GM12878 (cell line): ENCODE results near the gene CYP4F3. TPM values are rescaled to one million over a fixed set of nuclear protein-coding genes. Genes with fewer than 3 reads are reported as not detected.

ENCODE experiments used
- ATAC-seq: fragments of 200-7000 bp; cut with Tn5 transposase; 3 replicates; pipeline ENCODE4 v1.9.1; 2020; ENCODE audit warnings: mild to moderate bottlenecking, moderate library complexity
- BruUV-seq: library from RNA; stranded (reverse); fragments of 400-500 nt; replicated peaks from 2 replicates; lab custom pipeline; 2021; lab: Mats Ljungman, UMichigan
- CTCF ChIA-PET: fragments of 300-600 bp; sonication (Branson Sonifier 250); formaldehyde crosslinking; extraction: SDS; loops from one replicate; lab custom pipeline; 2021; ENCODE audit warnings: inconsistent platforms; lab: Yijun Ruan, JAX
- POLR2A ChIA-PET: fragments of 350-600 bp; formaldehyde crosslinking; extraction: SDS; loops from one replicate; lab custom pipeline; 2021; ENCODE audit warnings: inconsistent platforms; lab: Charles Lee
- RAD21 ChIA-PET: fragments of 300-600 bp; sonication (Branson Sonifier 250); formaldehyde crosslinking; loops from one replicate; lab custom pipeline; 2023; ENCODE audit warnings: antibody characterized with exemption; ENCODE audit not compliant: unreplicated experiment; lab: Charles Lee
- SMC1A ChIA-PET: fragments of 300-600 bp; sonication (Branson Sonifier 250); formaldehyde crosslinking; loops from one replicate; lab custom pipeline; 2023; ENCODE audit not compliant: unreplicated experiment, uncharacterized antibody; lab: Charles Lee
- DNase-seq: peaks from one replicate; pipeline ENCODE4 v3.0.0-alpha.2; 2011; ENCODE audit warnings: low read depth, low spot score
- FAIRE-seq: peaks from 3 replicates; lab custom pipeline; 2011; peaks lifted over from hg19 to GRCh38; lab: Jason Lieb, UNC
- H2AFZ ChIP-seq: 2 replicates; pipeline ENCODE4 v1.6.0; 2011; ENCODE audit warnings: low read depth, low read length, control low read depth; ENCODE audit not compliant: control insufficient read depth
- H3K27ac ChIP-seq: 2 replicates; pipeline ENCODE4 v1.5.1; 2011; ENCODE audit warnings: control low read depth; ENCODE audit not compliant: control insufficient read depth, insufficient read depth
- H3K27me3 ChIP-seq, 2 experiments: replicated peaks in 1 of 2; 2 replicates each; pipeline versions ENCODE4 v1.6.0 to v1.6.1; 2011; ENCODE audit warnings: low read length in 1 of 2; ENCODE audit not compliant: control insufficient read depth in 2 of 2, insufficient read depth in 2 of 2
- H3K36me3 ChIP-seq, 2 experiments: 2 replicates each; pipeline ENCODE4 v1.5.1; 2011; ENCODE audit warnings: low read length in 1 of 2; ENCODE audit not compliant: control insufficient read depth in 2 of 2, insufficient read depth in 2 of 2
- H3K4me1 ChIP-seq: 2 replicates; pipeline ENCODE4 v1.6.1; 2011; ENCODE audit warnings: mild to moderate bottlenecking, low read length, moderate library complexity, mixed read lengths; ENCODE audit not compliant: control insufficient read depth, insufficient read depth
- H3K4me2 ChIP-seq: 2 replicates; pipeline ENCODE4 v1.6.0; 2011; ENCODE audit warnings: control low read depth; ENCODE audit not compliant: control insufficient read depth, insufficient read depth
- H3K4me3 ChIP-seq: fragments of 200-600 bp; sonication (generic); 2 replicates; pipeline ENCODE4 v1.5.1; 2016
- H3K79me2 ChIP-seq: 2 replicates; pipeline ENCODE4 v1.6.0; 2011; ENCODE audit warnings: low read length; ENCODE audit not compliant: control insufficient read depth, insufficient read depth
- H3K9ac ChIP-seq: 2 replicates; pipeline ENCODE4 v1.8.0; 2011; ENCODE audit warnings: low read length, control low read depth, mixed read lengths; ENCODE audit not compliant: control insufficient read depth, insufficient read depth
- H3K9me3 ChIP-seq: replicated peaks from 3 replicates; pipeline ENCODE4 v1.5.1; 2011; ENCODE audit warnings: mild to moderate bottlenecking, low read length; ENCODE audit not compliant: control insufficient read depth, insufficient read depth
- H4K20me1 ChIP-seq: 2 replicates; pipeline ENCODE4 v1.6.0; 2011; ENCODE audit not compliant: control insufficient read depth, insufficient read depth
- KLF5 ChIP-seq: fragments of 450-650 bp; IDR thresholded peaks from 2 replicates; pipeline ENCODE4 v1.6.1; 2014; ENCODE audit warnings: mild to moderate bottlenecking; ENCODE audit not compliant: partially characterized antibody
- WGBS: methylation state at CpG from one replicate; pipeline ENCODE4 v1.1.6; 2016; ENCODE audit warnings: low lambda C conversion rate; ENCODE audit not compliant: insufficient replicate concordance, insufficient coverage; ENCODE audit errors: missing lambda C conversion rate; 5-methylcytosine and 5-hydroxymethylcytosine counted together
- in situ Hi-C: fragments of 300-500 bp; cut with MboI; formaldehyde crosslinking; loops from 9 replicates; pipeline ENCODE4 v1.14.3; 2018; ENCODE audit warnings: mixed read lengths
- intact Hi-C: fragments of 100-400 bp; cut with micrococcal nuclease; formaldehyde crosslinking; loops from one replicate; pipeline ENCODE4 v1.14.2; 2022; ENCODE audit not compliant: unreplicated experiment
- polyA plus RNA-seq, 11 experiments: library from polyadenylated mRNA; depleted of rRNA in 4 of 11; unstranded in 6 of 11; stranded (reverse) in 5 of 11; fragments of >200 nt; fragmentation: Nextera tagmentation in 4 of 11; fragmentation: Illumina TruSeq in 1 of 11; extraction: Ambion mirVana in 4 of 11; extraction: Trizol in 1 of 11; gene quantifications; 1 replicate in 1 of 11; 2 replicates in 10 of 11; pipeline versions ENCODE4 v1.2.1 to v1.2.3, GENCODE V29; 2011 to 2016; ENCODE audit warnings: inconsistent platforms in 2 of 11, missing spikeins in 2 of 11, low read depth in 1 of 11
- small RNA-seq: library from RNA; depleted of rRNA; stranded (forward); fragments of <200 nt; gene quantifications from one replicate; pipeline ENCODE3, GENCODE V24; 2014
- total RNA-seq, 4 experiments: library from RNA; depleted of rRNA in 3 of 4; stranded (reverse); fragments of >200 nt in 3 of 4; fragmentation: Illumina TruSeq in 1 of 4; extraction: Trizol in 1 of 4; gene quantifications; 2 replicates each; pipeline versions ENCODE4 v1.2.1 to v1.2.3, GENCODE V29; 2013 to 2021
- TF ChIP-seq, protein P1 (sequence below), 3 experiments: IDR thresholded peaks in 2 of 3; conservative IDR thresholded peaks in 1 of 3; 2 replicates each; pipeline ENCODE4 v1.5.1; 2011; ENCODE audit warnings: low read depth in 3 of 3, low read length in 3 of 3, mild to moderate bottlenecking in 3 of 3, control low read depth in 2 of 3, moderate library complexity in 2 of 3, inconsistent platforms in 1 of 3, mixed read lengths in 1 of 3; ENCODE audit not compliant: control insufficient read depth in 2 of 3, insufficient read depth in 1 of 3; ENCODE audit errors: extremely low read depth in 1 of 3

CYP4F3 gene
- total and polyA plus RNA-seq, 10 of the 15 experiments (the other 5 are each of a cell fraction or from before 2014, with no cell fraction given), result 0.08 to 4.7 (median 1.2) TPM

- DNase-seq (no peak), FAIRE-seq (no peak), ATAC-seq (no peak)
- no peaks in the 10 kb centered on the region for H3K4me1 ChIP-seq
- H3K27me3 ChIP-seq, result no peaks in the 10 kb centered on the region
- no peak for TF ChIP-seq KLF5
- TF ChIP-seq, protein P1, sequence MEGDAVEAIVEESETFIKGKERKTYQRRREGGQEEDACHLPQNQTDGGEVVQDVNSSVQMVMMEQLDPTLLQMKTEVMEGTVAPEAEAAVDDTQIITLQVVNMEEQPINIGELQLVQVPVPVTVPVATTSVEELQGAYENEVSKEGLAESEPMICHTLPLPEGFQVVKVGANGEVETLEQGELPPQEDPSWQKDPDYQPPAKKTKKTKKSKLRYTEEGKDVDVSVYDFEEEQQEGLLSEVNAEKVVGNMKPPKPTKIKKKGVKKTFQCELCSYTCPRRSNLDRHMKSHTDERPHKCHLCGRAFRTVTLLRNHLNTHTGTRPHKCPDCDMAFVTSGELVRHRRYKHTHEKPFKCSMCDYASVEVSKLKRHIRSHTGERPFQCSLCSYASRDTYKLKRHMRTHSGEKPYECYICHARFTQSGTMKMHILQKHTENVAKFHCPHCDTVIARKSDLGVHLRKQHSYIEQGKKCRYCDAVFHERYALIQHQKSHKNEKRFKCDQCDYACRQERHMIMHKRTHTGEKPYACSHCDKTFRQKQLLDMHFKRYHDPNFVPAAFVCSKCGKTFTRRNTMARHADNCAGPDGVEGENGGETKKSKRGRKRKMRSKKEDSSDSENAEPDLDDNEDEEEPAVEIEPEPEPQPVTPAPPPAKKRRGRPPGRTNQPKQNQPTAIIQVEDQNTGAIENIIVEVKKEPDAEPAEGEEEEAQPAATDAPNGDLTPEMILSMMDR (IDR thresholded peaks at IDR 0.05 in 2 of 3, conservative IDR thresholded peaks at IDR 0.05 in 1 of 3; ENCODE audit: control insufficient read depth in 2 of 3, extremely low read depth in 1 of 3, insufficient read depth in 1 of 3, low read depth in 3 of 3, low read length in 3 of 3), result peak in 1 of 3 experiments; percentile 14; a peak in 1 of 6 replicates
- intact Hi-C loops, result no loop called here
- H3K4me2 ChIP-seq, result no peak overlapping the region
- ChIA-PET CTCF (no interaction called here), POLR2A (no interaction called here), RAD21 (no interaction called here), SMC1A (no interaction called here)
- in situ Hi-C loops, result no loop called here
- H4K20me1 ChIP-seq, result no peaks in the 10 kb centered on the region
- H2AFZ ChIP-seq, result no peak overlapping the region
- H3K27ac ChIP-seq, result no peak overlapping the region
- H3K79me2 ChIP-seq, result no peaks in the 10 kb centered on the region
- no peaks in the 10 kb centered on the region for H3K36me3 ChIP-seq
- no peaks in the 10 kb centered on the region for H3K9me3 ChIP-seq
- no TSS peak for BruUV-seq
- H3K4me3 ChIP-seq, result no peak overlapping the region
- no peak overlapping the region for H3K9ac ChIP-seq
- 0% methylated on average over 7 of the region's 7 CpGs for whole genome bisulfite sequencing
Observed at GRCh38 chr19:15702534-15702930, 61.8 kb downstream of the CYP4F3 start.

Small RNAs within 50 kb of the gene (small RNA-seq; reads per million reads assigned to genes)
- not detected for gene AD000091.1

Other genes with a start within 250 kb of the CYP4F3 start
Only the 7 nearest of the 11 such genes appear.
- 0.40 and 0.44 TPM in 2 replicates for gene PGLYRP2, start 161.4 kb upstream of the CYP4F3 start, total RNA-seq (2014; rRNA removed)
- not detected in 2 replicates for gene PGLYRP2, start 161.4 kb upstream of the CYP4F3 start, total RNA-seq (2014; rRNA removed; fragmentation: Illumina TruSeq; extraction: Trizol)
- gene PGLYRP2, start 161.4 kb upstream of the CYP4F3 start, total RNA-seq (2021), result 0.26 and 0.37 TPM in 2 replicates
- gene PGLYRP2, start 161.4 kb upstream of the CYP4F3 start, polyA plus RNA-seq (2011; rRNA removed), result 0.09 and 0.48 TPM in 2 replicates
- gene PGLYRP2, start 161.4 kb upstream of the CYP4F3 start, polyA plus RNA-seq (2014; fragmentation: Illumina TruSeq; extraction: Trizol), result not detected in 2 replicates
- gene PGLYRP2, start 161.4 kb upstream of the CYP4F3 start, polyA plus RNA-seq (2014; fragmentation: Nextera tagmentation; extraction: Ambion mirVana), result not detected
- gene PGLYRP2, start 161.4 kb upstream of the CYP4F3 start, polyA plus RNA-seq (2014; rRNA removed), result 0.15 and 0.60 TPM in 2 replicates
- under 1 TPM in 1 of 2 experiments, not detected in 1; 0.16 TPM for gene PGLYRP2, start 161.4 kb upstream of the CYP4F3 start, polyA plus RNA-seq (2016; fragmentation: Nextera tagmentation; extraction: Ambion mirVana)
- not detected in 2 replicates for gene CYP4F22, start 132.4 kb upstream of the CYP4F3 start, total RNA-seq (2014; rRNA removed)
- not detected in 2 replicates for gene CYP4F22, start 132.4 kb upstream of the CYP4F3 start, total RNA-seq (2014; rRNA removed; fragmentation: Illumina TruSeq; extraction: Trizol)
- not detected in 2 replicates for gene CYP4F22, start 132.4 kb upstream of the CYP4F3 start, total RNA-seq (2021)
- not detected in 2 replicates for gene CYP4F22, start 132.4 kb upstream of the CYP4F3 start, polyA plus RNA-seq (2011; rRNA removed)
- not detected in 2 replicates for gene CYP4F22, start 132.4 kb upstream of the CYP4F3 start, polyA plus RNA-seq (2014; fragmentation: Illumina TruSeq; extraction: Trizol)
- not detected for gene CYP4F22, start 132.4 kb upstream of the CYP4F3 start, polyA plus RNA-seq (2014; fragmentation: Nextera tagmentation; extraction: Ambion mirVana)
- 0.03 TPM in 1 of 2 replicates, not detected in the other for gene CYP4F22, start 132.4 kb upstream of the CYP4F3 start, polyA plus RNA-seq (2014; rRNA removed)
- not detected for gene CYP4F22, start 132.4 kb upstream of the CYP4F3 start, polyA plus RNA-seq (2016; fragmentation: Nextera tagmentation; extraction: Ambion mirVana)
- not detected in 2 replicates for gene CYP4F8, start 25.7 kb upstream of the CYP4F3 start, total RNA-seq (2014; rRNA removed)
- gene CYP4F8, start 25.7 kb upstream of the CYP4F3 start, total RNA-seq (2014; rRNA removed; fragmentation: Illumina TruSeq; extraction: Trizol), result not detected in 2 replicates
- gene CYP4F8, start 25.7 kb upstream of the CYP4F3 start, total RNA-seq (2021), result not detected in 2 replicates
- not detected in 2 replicates for gene CYP4F8, start 25.7 kb upstream of the CYP4F3 start, polyA plus RNA-seq (2011; rRNA removed)
- gene CYP4F8, start 25.7 kb upstream of the CYP4F3 start, polyA plus RNA-seq (2014; fragmentation: Illumina TruSeq; extraction: Trizol), result not detected in 2 replicates
- gene CYP4F8, start 25.7 kb upstream of the CYP4F3 start, polyA plus RNA-seq (2014; fragmentation: Nextera tagmentation; extraction: Ambion mirVana), result not detected
- not detected in 2 replicates for gene CYP4F8, start 25.7 kb upstream of the CYP4F3 start, polyA plus RNA-seq (2014; rRNA removed)
- gene CYP4F8, start 25.7 kb upstream of the CYP4F3 start, polyA plus RNA-seq (2016; fragmentation: Nextera tagmentation; extraction: Ambion mirVana), result not detected
- not detected in 2 replicates for gene CYP4F12, start 32.2 kb downstream of the CYP4F3 start, total RNA-seq (2014; rRNA removed)
- gene CYP4F12, start 32.2 kb downstream of the CYP4F3 start, total RNA-seq (2014; rRNA removed; fragmentation: Illumina TruSeq; extraction: Trizol), result not detected in 2 replicates
- gene CYP4F12, start 32.2 kb downstream of the CYP4F3 start, total RNA-seq (2021), result not detected in 2 replicates
- gene CYP4F12, start 32.2 kb downstream of the CYP4F3 start, polyA plus RNA-seq (2011; rRNA removed), result 0.20 TPM in 2 replicates
- gene CYP4F12, start 32.2 kb downstream of the CYP4F3 start, polyA plus RNA-seq (2014; fragmentation: Illumina TruSeq; extraction: Trizol), result not detected in 2 replicates
- not detected for gene CYP4F12, start 32.2 kb downstream of the CYP4F3 start, polyA plus RNA-seq (2014; fragmentation: Nextera tagmentation; extraction: Ambion mirVana)
- gene CYP4F12, start 32.2 kb downstream of the CYP4F3 start, polyA plus RNA-seq (2014; rRNA removed), result 0.12 TPM in 1 of 2 replicates, not detected in the other
- not detected for gene CYP4F12, start 32.2 kb downstream of the CYP4F3 start, polyA plus RNA-seq (2016; fragmentation: Nextera tagmentation; extraction: Ambion mirVana)
- gene OR10H2, start 87.1 kb downstream of the CYP4F3 start, total RNA-seq (2014; rRNA removed), result not detected in 2 replicates
- gene OR10H2, start 87.1 kb downstream of the CYP4F3 start, total RNA-seq (2014; rRNA removed; fragmentation: Illumina TruSeq; extraction: Trizol), result not detected in 2 replicates
- not detected in 2 replicates for gene OR10H2, start 87.1 kb downstream of the CYP4F3 start, total RNA-seq (2021)
- gene OR10H2, start 87.1 kb downstream of the CYP4F3 start, polyA plus RNA-seq (2011; rRNA removed), result not detected in 2 replicates
- not detected in 2 replicates for gene OR10H2, start 87.1 kb downstream of the CYP4F3 start, polyA plus RNA-seq (2014; fragmentation: Illumina TruSeq; extraction: Trizol)
- not detected for gene OR10H2, start 87.1 kb downstream of the CYP4F3 start, polyA plus RNA-seq (2014; fragmentation: Nextera tagmentation; extraction: Ambion mirVana)
- not detected in 2 replicates for gene OR10H2, start 87.1 kb downstream of the CYP4F3 start, polyA plus RNA-seq (2014; rRNA removed)
- gene OR10H2, start 87.1 kb downstream of the CYP4F3 start, polyA plus RNA-seq (2016; fragmentation: Nextera tagmentation; extraction: Ambion mirVana), result not detected
- not detected in 2 replicates for gene OR10H3, start 97.1 kb downstream of the CYP4F3 start, total RNA-seq (2014; rRNA removed)
- not detected in 2 replicates for gene OR10H3, start 97.1 kb downstream of the CYP4F3 start, total RNA-seq (2014; rRNA removed; fragmentation: Illumina TruSeq; extraction: Trizol)
- not detected in 2 replicates for gene OR10H3, start 97.1 kb downstream of the CYP4F3 start, total RNA-seq (2021)
- not detected in 2 replicates for gene OR10H3, start 97.1 kb downstream of the CYP4F3 start, polyA plus RNA-seq (2011; rRNA removed)
- not detected in 2 replicates for gene OR10H3, start 97.1 kb downstream of the CYP4F3 start, polyA plus RNA-seq (2014; fragmentation: Illumina TruSeq; extraction: Trizol)
- not detected for gene OR10H3, start 97.1 kb downstream of the CYP4F3 start, polyA plus RNA-seq (2014; fragmentation: Nextera tagmentation; extraction: Ambion mirVana)
- not detected in 2 replicates for gene OR10H3, start 97.1 kb downstream of the CYP4F3 start, polyA plus RNA-seq (2014; rRNA removed)
- gene OR10H3, start 97.1 kb downstream of the CYP4F3 start, polyA plus RNA-seq (2016; fragmentation: Nextera tagmentation; extraction: Ambion mirVana), result not detected
- gene OR10H5, start 146.8 kb downstream of the CYP4F3 start, total RNA-seq (2014; rRNA removed), result not detected in 2 replicates
- not detected in 2 replicates for gene OR10H5, start 146.8 kb downstream of the CYP4F3 start, total RNA-seq (2014; rRNA removed; fragmentation: Illumina TruSeq; extraction: Trizol)
- gene OR10H5, start 146.8 kb downstream of the CYP4F3 start, total RNA-seq (2021), result not detected in 2 replicates
- gene OR10H5, start 146.8 kb downstream of the CYP4F3 start, polyA plus RNA-seq (2011; rRNA removed), result not detected in 2 replicates
- gene OR10H5, start 146.8 kb downstream of the CYP4F3 start, polyA plus RNA-seq (2014; fragmentation: Illumina TruSeq; extraction: Trizol), result not detected in 2 replicates
- not detected for gene OR10H5, start 146.8 kb downstream of the CYP4F3 start, polyA plus RNA-seq (2014; fragmentation: Nextera tagmentation; extraction: Ambion mirVana)
- gene OR10H5, start 146.8 kb downstream of the CYP4F3 start, polyA plus RNA-seq (2014; rRNA removed), result not detected in 2 replicates
- not detected for gene OR10H5, start 146.8 kb downstream of the CYP4F3 start, polyA plus RNA-seq (2016; fragmentation: Nextera tagmentation; extraction: Ambion mirVana)